Heart left ventricle (tissue), 16 donors: Measurements from ENCODE around the gene NTF3. TPM values are rescaled to one million over a fixed set of nuclear protein-coding genes. Genes with fewer than 3 reads are reported as not detected.

Experiments used
- ATAC-seq, 4 donors: fragments of 200-7000 bp; cut with Tn5 transposase; one replicate each; pipeline ENCODE4 v1.9.1; 2020 to 2022; ENCODE audit warnings: moderate library complexity in 4 of 4, mild to moderate bottlenecking in 3 of 4, moderate number of reproducible peaks in 1 of 4
- DNase-seq, 5 donors: peaks; one replicate each; pipeline ENCODE4 v3.0.0-alpha.2; 2020
- H3K27ac ChIP-seq, 12 donors: fragments of 200-600 bp; sonication (generic) in 4 of 12; one replicate each; pipeline versions ENCODE4 v1.5.0 to v1.8.0; 2016 to 2022; ENCODE audit warnings: mild to moderate bottlenecking in 2 of 12
- H3K27me3 ChIP-seq, 9 donors: fragments of 200-600 bp; sonication (generic) in 2 of 9; one replicate each; pipeline versions ENCODE4 v1.5.1 to v1.8.0; 2016 to 2022; ENCODE audit warnings: mild to moderate bottlenecking in 3 of 9
- H3K36me3 ChIP-seq, 9 donors: fragments of 200-600 bp; sonication (generic) in 2 of 9; one replicate each; pipeline versions ENCODE4 v1.5.0 to v1.8.0; 2018 to 2022; ENCODE audit warnings: mild to moderate bottlenecking in 2 of 9
- H3K4me1 ChIP-seq, 12 donors: fragments of 200-600 bp; sonication (generic) in 4 of 12; one replicate each; pipeline versions ENCODE4 v1.5.0 to v1.8.0; 2016 to 2022; ENCODE audit warnings: mild to moderate bottlenecking in 3 of 12
- H3K4me3 ChIP-seq, 12 donors: fragments of 200-600 bp; sonication (generic) in 4 of 12; one replicate each; pipeline versions ENCODE4 v1.5.0 to v1.8.0; 2017 to 2022; ENCODE audit warnings: mild to moderate bottlenecking in 9 of 12, moderate library complexity in 4 of 12
- H3K9me3 ChIP-seq, 12 donors: fragments of 200-600 bp; sonication (generic) in 4 of 12; one replicate each; pipeline versions ENCODE4 v1.5.0 to v1.8.0; 2016 to 2022; ENCODE audit warnings: mild to moderate bottlenecking in 1 of 12
- POLR2A ChIP-seq, 2 donors: fragments of 450-650 bp; IDR thresholded peaks; one replicate each; pipeline ENCODE4 v1.6.1; 2017; ENCODE audit warnings: antibody characterized with exemption in 2 of 2, mild to moderate bottlenecking in 2 of 2, moderate library complexity in 2 of 2
- WGBS, 4 donors: extraction: QIAGEN DNeasy Blood & Tissue Kit in 2 of 4; methylation state at CpG; one replicate each; pipeline versions ENCODE4 v1.1.5 to v1.1.7; 2013 to 2018; 5-methylcytosine and 5-hydroxymethylcytosine counted together
- intact Hi-C, 10 donors: fragments of 100-400 bp; cut with DNase I; formaldehyde crosslinking; loops; one replicate each; pipeline versions ENCODE4 v1.11.1 to v1.14.2; 2022
- polyA plus RNA-seq, 2 donors: library from polyadenylated mRNA; stranded (reverse); fragments of 200-250 nt; gene quantifications; one replicate each; pipeline ENCODE4 v1.2.3, GENCODE V29; 2013
- total RNA-seq, 9 donors: library from RNA; depleted of rRNA in 2 of 9; stranded (reverse); fragments of >200 nt in 2 of 9; fragmentation: NEBNext Ultra II Directional in 3 of 9; extraction: Animal tissue kit (Norgen Biotek cat#: 25700) in 3 of 9; gene quantifications; one replicate each; pipeline versions ENCODE4 v1.1.0 to v1.2.4, GENCODE V29; 2016 to 2023
- TF ChIP-seq, protein P1 (sequence below), 12 donors: fragments of 200-600 bp; sonication (generic) in 4 of 12; IDR thresholded peaks; one replicate each; pipeline versions ENCODE4 v1.5.0 to v1.8.0; 2018 to 2022; ENCODE audit warnings: antibody characterized with exemption in 12 of 12, mild to moderate bottlenecking in 5 of 12
- donor health status: ischemic (EF 13 %, LVEDD 7.1; RV severe dilation, severe dysfunction).
- donor health status: healthy with polysubstance abuse.
- donor health status: DM: no; HTN: yes; CAD: no.
- donor health status: DM: no; HTN: no; CAD: no.
- donor health status: ischemic (EF 25% LVEDD 6.9; RV normal size, moderate dysfunction).
- donor health status: ischemic (EF 25% LVEDD 5.7; RV mildly dilated, moderate dysfunction).
- donor health status: healthy.
- donor health status: DM: yes; HTN: yes; CAD: no.
- donor health status: ischemic (EF 35%, LVEDD 5.7; RV mildly dilated, moderate dysfunction).
- donor health status: nonischemic (EF 11% LVEDD 7.7; RV severe dilation, severe dysfunction).
- donor health status: DM: yes; HTN: yes; CAD: no.
- donor health status: PGD.
- donor health status: ischemic (EF 29% LVEDD 5.4; RV normal size, mild dysfunction).
- donor health status: nonischemic (EF 23%, LVEDD 6.1; RV moderate dilation, normal function).

NTF3 gene
- total and polyA plus RNA-seq, 11 donors: 0.26 to 1.7 (median 0.63) TPM

DNA sequence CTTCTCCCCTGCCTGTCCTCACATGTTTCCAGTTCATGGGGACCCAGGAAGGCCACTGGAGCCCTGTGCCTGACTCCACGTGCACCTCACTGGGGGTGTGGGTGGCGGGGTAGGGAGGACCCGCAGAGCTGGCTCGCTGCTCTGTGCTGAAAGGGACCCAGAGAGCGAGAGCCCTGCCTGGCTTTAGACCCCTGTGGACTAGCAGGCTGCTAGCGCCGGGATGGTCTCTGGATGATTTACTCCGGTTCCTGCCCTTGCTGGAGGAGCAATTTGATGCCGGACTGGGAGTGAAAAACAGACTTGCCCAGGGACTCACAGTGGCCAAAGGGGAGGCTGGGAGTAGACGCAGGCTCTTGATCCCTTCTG lies 49.0 kb downstream of the NTF3 start:
- no peak overlapping the region for H3K27ac ChIP-seq
- TF ChIP-seq POLR2A (IDR thresholded peaks at IDR 0.05): no peak
- TF ChIP-seq, protein P1, sequence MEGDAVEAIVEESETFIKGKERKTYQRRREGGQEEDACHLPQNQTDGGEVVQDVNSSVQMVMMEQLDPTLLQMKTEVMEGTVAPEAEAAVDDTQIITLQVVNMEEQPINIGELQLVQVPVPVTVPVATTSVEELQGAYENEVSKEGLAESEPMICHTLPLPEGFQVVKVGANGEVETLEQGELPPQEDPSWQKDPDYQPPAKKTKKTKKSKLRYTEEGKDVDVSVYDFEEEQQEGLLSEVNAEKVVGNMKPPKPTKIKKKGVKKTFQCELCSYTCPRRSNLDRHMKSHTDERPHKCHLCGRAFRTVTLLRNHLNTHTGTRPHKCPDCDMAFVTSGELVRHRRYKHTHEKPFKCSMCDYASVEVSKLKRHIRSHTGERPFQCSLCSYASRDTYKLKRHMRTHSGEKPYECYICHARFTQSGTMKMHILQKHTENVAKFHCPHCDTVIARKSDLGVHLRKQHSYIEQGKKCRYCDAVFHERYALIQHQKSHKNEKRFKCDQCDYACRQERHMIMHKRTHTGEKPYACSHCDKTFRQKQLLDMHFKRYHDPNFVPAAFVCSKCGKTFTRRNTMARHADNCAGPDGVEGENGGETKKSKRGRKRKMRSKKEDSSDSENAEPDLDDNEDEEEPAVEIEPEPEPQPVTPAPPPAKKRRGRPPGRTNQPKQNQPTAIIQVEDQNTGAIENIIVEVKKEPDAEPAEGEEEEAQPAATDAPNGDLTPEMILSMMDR (IDR thresholded peaks at IDR 0.05): no peak
- no peak for DNase-seq
- no peaks in the 10 kb centered on the region for H3K36me3 ChIP-seq
- peaks cover 0 to 10% (median 0%) of the 10 kb centered on the region in 9 donors for H3K27me3 ChIP-seq
- no peaks in the 10 kb centered on the region for H3K4me1 ChIP-seq
- no peaks in the 10 kb centered on the region for H3K9me3 ChIP-seq
- 37 to 54% (median 40%) methylated on average over 9 to 10 of the region's 10 CpGs for WGBS, 4 donors
- no peak for ATAC-seq
- H3K4me3 ChIP-seq: no peak overlapping the region
- intact Hi-C loops: no loop called here

- 91 to 97% (median 96%) methylated on average over 5 of the region's 5 CpGs for WGBS, 4 donors
- Histone ChIP-seq H3K9me3 (no peaks in the 10 kb centered on the region), H3K4me3 (no peak overlapping the region), H3K27ac (no peak overlapping the region), H3K27me3 (peaks cover 0 to 10% (median 0%) of the 10 kb centered on the region in 9 donors), H3K36me3 (no peaks in the 10 kb centered on the region), H3K4me1 (no peaks in the 10 kb centered on the region)
- no peak for DNase-seq
- ATAC-seq: peak in 1 of 4 donors; percentile 13
- TF ChIP-seq POLR2A (IDR thresholded peaks at IDR 0.05): no peak
- TF ChIP-seq, protein P1 (IDR thresholded peaks at IDR 0.05): no peak
- intact Hi-C loops: no loop called here
Measured at GRCh38 chr12:5481645-5482044, 49.7 kb downstream of the NTF3 start.

DNA sequence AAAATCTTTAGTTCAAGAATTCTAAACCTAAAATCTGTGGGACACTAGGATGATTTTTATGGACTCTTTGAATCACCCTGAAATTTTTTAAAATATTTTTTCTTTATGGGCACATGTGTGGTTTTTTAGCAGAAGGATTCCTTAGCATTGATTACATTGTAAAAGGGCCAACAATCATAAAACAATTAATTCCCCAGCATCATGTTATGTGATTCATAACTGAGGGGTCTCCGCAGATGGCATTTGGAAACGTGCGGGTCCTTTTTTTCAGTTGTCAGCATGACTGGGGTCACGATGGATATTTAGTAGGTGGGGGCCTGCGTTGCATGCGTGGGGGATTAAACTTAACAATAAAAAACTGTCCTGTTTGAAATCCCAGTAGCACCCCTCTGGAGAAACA lies 52.5 kb downstream of the NTF3 start:
- no peak for ATAC-seq
- H3K9me3 ChIP-seq: no peaks in the 10 kb centered on the region
- WGBS, 4 donors: 87 to 91% (median 91%) methylated on average over 6 of the region's 6 CpGs

GRCh38 chr12:5485454-5485853 lies 53.5 kb downstream of the NTF3 start:
- DNase-seq (no peak), ATAC-seq (no peak)
- Histone ChIP-seq H3K27ac (no peak overlapping the region), H3K4me3 (no peak overlapping the region), H3K9me3 (no peaks in the 10 kb centered on the region), H3K36me3 (no peaks in the 10 kb centered on the region), H3K4me1 (peaks cover 0 to 24% (median 9%) of the 10 kb centered on the region in 12 donors), H3K27me3 (peaks cover 0 to 10% (median 0%) of the 10 kb centered on the region in 9 donors)
- WGBS, 4 donors: 60 to 91% (median 75%) methylated on average over 4 of the region's 4 CpGs
- intact Hi-C loops: no loop called here
- TF ChIP-seq, protein P1 (IDR thresholded peaks at IDR 0.05): no peak
- no peak for TF ChIP-seq POLR2A (IDR thresholded peaks at IDR 0.05)

More for the DNA sequence above, 52.5 kb downstream of the NTF3 start:
- H3K27ac ChIP-seq: no peak overlapping the region
- peaks cover 0 to 10% (median 0%) of the 10 kb centered on the region in 9 donors for H3K27me3 ChIP-seq
- no peak overlapping the region for H3K4me3 ChIP-seq
- TF ChIP-seq POLR2A (IDR thresholded peaks at IDR 0.05): no peak
- TF ChIP-seq, protein P1 (IDR thresholded peaks at IDR 0.05): no peak
- DNase-seq: no peak
- peaks cover 0 to 17% (median 7%) of the 10 kb centered on the region in 12 donors for H3K4me1 ChIP-seq
- no peaks in the 10 kb centered on the region for H3K36me3 ChIP-seq
- intact Hi-C loops: no loop called here
